Right lobe of liver (tissue), 4 donors: Measurements from ENCODE around the gene BTBD16.

Experiments
- POLR2A ChIP-seq: fragments of 450-650 bp; IDR thresholded peaks from one replicate; pipeline ENCODE4 v1.6.1; 2017; ENCODE audit warnings: antibody characterized with exemption, mild to moderate bottlenecking
- TF ChIP-seq, protein P1 (sequence below), 4 donors: fragments of 200-600 bp in 3 of 4; fragments of 450-650 bp in 1 of 4; IDR thresholded peaks; one replicate each; pipeline versions ENCODE4 v1.5.1 to v1.8.0; 2016 to 2022; ENCODE audit warnings: antibody characterized with exemption in 4 of 4, mild to moderate bottlenecking in 2 of 4
- donor health status: DM: no; HTN: no; CAD: no.
- donor health status: DM: no; HTN: no; CAD: no.
- donor health status: DM: no; HTN: yes; CAD: no.

DNA sequence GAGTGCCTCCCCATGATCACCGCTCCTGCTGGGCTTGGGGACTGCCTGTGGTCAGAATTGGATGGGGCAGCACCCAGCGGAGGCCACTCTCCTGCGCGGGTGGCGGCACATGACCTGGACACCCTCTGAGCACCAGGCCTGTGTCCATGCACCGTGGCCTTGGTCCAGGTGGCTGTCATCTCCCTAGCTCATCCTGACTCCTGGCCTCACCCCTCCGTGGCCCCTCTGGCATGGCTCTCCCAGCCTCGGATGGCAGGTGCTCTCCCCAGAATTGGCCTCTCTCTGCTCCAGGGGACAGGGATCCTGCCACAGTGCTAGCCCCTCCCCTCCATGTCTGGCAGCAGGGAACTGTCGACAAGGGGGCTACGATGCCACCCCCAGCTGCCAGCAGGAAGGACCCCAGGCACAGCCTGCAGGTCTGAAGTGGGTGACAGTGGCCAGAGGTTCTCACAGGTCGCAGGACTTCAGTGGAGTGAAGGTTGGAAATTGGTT lies 37.2 kb upstream of the BTBD16 start:
- no peak for TF ChIP-seq POLR2A
- TF ChIP-seq, protein P1, sequence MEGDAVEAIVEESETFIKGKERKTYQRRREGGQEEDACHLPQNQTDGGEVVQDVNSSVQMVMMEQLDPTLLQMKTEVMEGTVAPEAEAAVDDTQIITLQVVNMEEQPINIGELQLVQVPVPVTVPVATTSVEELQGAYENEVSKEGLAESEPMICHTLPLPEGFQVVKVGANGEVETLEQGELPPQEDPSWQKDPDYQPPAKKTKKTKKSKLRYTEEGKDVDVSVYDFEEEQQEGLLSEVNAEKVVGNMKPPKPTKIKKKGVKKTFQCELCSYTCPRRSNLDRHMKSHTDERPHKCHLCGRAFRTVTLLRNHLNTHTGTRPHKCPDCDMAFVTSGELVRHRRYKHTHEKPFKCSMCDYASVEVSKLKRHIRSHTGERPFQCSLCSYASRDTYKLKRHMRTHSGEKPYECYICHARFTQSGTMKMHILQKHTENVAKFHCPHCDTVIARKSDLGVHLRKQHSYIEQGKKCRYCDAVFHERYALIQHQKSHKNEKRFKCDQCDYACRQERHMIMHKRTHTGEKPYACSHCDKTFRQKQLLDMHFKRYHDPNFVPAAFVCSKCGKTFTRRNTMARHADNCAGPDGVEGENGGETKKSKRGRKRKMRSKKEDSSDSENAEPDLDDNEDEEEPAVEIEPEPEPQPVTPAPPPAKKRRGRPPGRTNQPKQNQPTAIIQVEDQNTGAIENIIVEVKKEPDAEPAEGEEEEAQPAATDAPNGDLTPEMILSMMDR (IDR thresholded peaks at IDR 0.05): no peak
